HepG2 (cell line): Measurements from ENCODE around the gene GCNT4. TPM values are rescaled to one million over a fixed set of nuclear protein-coding genes. Genes with fewer than 3 reads are reported as not detected.

Experiments used
- ATAC-seq: fragments of 200-7000 bp; cut with Tn5 transposase; 3 replicates; pipeline ENCODE4 v1.9.1; 2020; ENCODE audit warnings: mild to moderate bottlenecking, moderate library complexity
- BruUV-seq: library from RNA; stranded (reverse); fragments of 400-500 nt; replicated peaks from 2 replicates; lab custom pipeline; 2021; lab: Mats Ljungman, UMichigan
- CTCF ChIA-PET: fragments of 300-600 bp; formaldehyde crosslinking; extraction: SDS; loops from one replicate; lab custom pipeline; 2021; ENCODE audit warnings: low total read pairs, inconsistent platforms, low intra/inter-chr PET ratio; lab: Yijun Ruan, JAX
- POLR2A ChIA-PET: fragments of 350-600 bp; sonication (Branson Sonifier 250); formaldehyde crosslinking; loops from one replicate; lab custom pipeline; 2020; ENCODE audit warnings: antibody characterized with exemption, inconsistent platforms; lab: Yijun Ruan, JAX
- DNase-seq: peaks from one replicate; pipeline ENCODE4 v3.0.0-alpha.2; 2015; ENCODE audit warnings: low spot score
- FAIRE-seq: peaks from 3 replicates; lab custom pipeline; 2011; peaks lifted over from hg19 to GRCh38; lab: Jason Lieb, UNC
- H2AFZ ChIP-seq: one replicate; pipeline ENCODE4 v1.6.1; 2011; ENCODE audit warnings: low read length, inconsistent platforms
- H3K27ac ChIP-seq: fragments of 300-600 bp; 3 replicates; pipeline ENCODE4 v1.8.0; 2011; ENCODE audit warnings: mixed run types, mild to moderate bottlenecking, mixed read lengths, low read length, inconsistent platforms; ENCODE audit not compliant: insufficient read depth; ENCODE audit errors: extremely low read length
- H3K27me3 ChIP-seq, 2 experiments: fragments of 200-600 bp in 1 of 2; 2 replicates in 1 of 2; 3 replicates in 1 of 2; pipeline versions ENCODE4 v1.6.0 to v1.8.0; 2011; ENCODE audit warnings: low read length in 2 of 2, mild to moderate bottlenecking in 2 of 2, moderate library complexity in 2 of 2, inconsistent platforms in 1 of 2; ENCODE audit not compliant: insufficient read depth in 2 of 2, control insufficient read depth in 1 of 2
- H3K36me3 ChIP-seq, 2 experiments: fragments of 200-600 bp in 1 of 2; replicated peaks in 1 of 2; 2 replicates in 1 of 2; 3 replicates in 1 of 2; pipeline versions ENCODE4 v1.5.1 to v1.8.0; 2011; ENCODE audit warnings: low read length in 2 of 2, inconsistent platforms in 1 of 2; ENCODE audit not compliant: insufficient read depth in 2 of 2, control insufficient read depth in 1 of 2
- H3K4me1 ChIP-seq: 2 replicates; pipeline ENCODE4 v1.5.1; 2012; ENCODE audit warnings: low read length, inconsistent platforms; ENCODE audit not compliant: insufficient read depth
- H3K4me2 ChIP-seq: 2 replicates; pipeline ENCODE4 v1.6.0; 2011; ENCODE audit warnings: low read depth, low read length, inconsistent platforms
- H3K4me3 ChIP-seq, 3 experiments: fragments of 200-600 bp in 1 of 3; sonication (generic), shearing (Covaris generic) in 1 of 3; replicated peaks in 1 of 3; 2 replicates each; pipeline ENCODE4 v1.5.1; 2011 to 2016; ENCODE audit warnings: low read length in 3 of 3, inconsistent platforms in 2 of 3, low read depth in 2 of 3, mild to moderate bottlenecking in 2 of 3, control low read depth in 1 of 3, mixed read lengths in 1 of 3; ENCODE audit not compliant: insufficient read depth in 1 of 3
- H3K79me2 ChIP-seq: one replicate; pipeline ENCODE4 v1.6.1; 2011; ENCODE audit warnings: low read length, inconsistent platforms; ENCODE audit not compliant: insufficient read depth
- H3K9ac ChIP-seq: 2 replicates; pipeline ENCODE4 v1.6.0; 2011; ENCODE audit warnings: mild to moderate bottlenecking, low read depth, low read length, inconsistent platforms; ENCODE audit not compliant: insufficient read depth
- H3K9me3 ChIP-seq: 2 replicates; pipeline ENCODE4 v1.5.1; 2012; ENCODE audit warnings: mild to moderate bottlenecking, low read length
- H4K20me1 ChIP-seq: 2 replicates; pipeline ENCODE4 v1.6.0; 2011; ENCODE audit warnings: inconsistent platforms, mild to moderate bottlenecking, low read length, moderate library complexity; ENCODE audit not compliant: insufficient read depth
- CEBPG ChIP-seq: IDR thresholded peaks from 2 replicates; pipeline ENCODE4 v1.6.1; 2016
- CHD4 ChIP-seq: fragments of 200-600 bp; sonication (generic); IDR thresholded peaks from 2 replicates; pipeline ENCODE4 v1.7.0; 2017; ENCODE audit warnings: mild to moderate bottlenecking, low read length, borderline replicate concordance
- HNRNPUL1 ChIP-seq: fragments of 200-400 bp; formaldehyde crosslinking; IDR thresholded peaks from 2 replicates; pipeline ENCODE4 v1.6.1; 2017; ENCODE audit warnings: low read depth, mild to moderate bottlenecking, low read length, moderate library complexity
- KDM1A ChIP-seq: IDR thresholded peaks from 2 replicates; pipeline ENCODE4 v1.6.1; 2016; ENCODE audit warnings: missing compliant biosample characterization
- ONECUT2 ChIP-seq: sonication (generic); formaldehyde crosslinking; IDR thresholded peaks from 2 replicates; pipeline ENCODE4 v1.4.0; 2020; ENCODE audit warnings: missing genetic modification reagents
- ZNF296 ChIP-seq: sonication (generic); formaldehyde crosslinking; conservative IDR thresholded peaks from 2 replicates; pipeline ENCODE4 v1.5.0; 2020; ENCODE audit warnings: mild to moderate bottlenecking, missing genetic modification reagents
- ZSCAN31 ChIP-seq: sonication (generic); formaldehyde crosslinking; IDR thresholded peaks from 2 replicates; pipeline ENCODE4 v1.5.0; 2020; ENCODE audit warnings: low read depth, mild to moderate bottlenecking, missing genetic modification reagents
- WGBS: methylation state at CpG from one replicate; pipeline ENCODE4 v1.1.6; 2017; ENCODE audit warnings: low lambda C conversion rate; 5-methylcytosine and 5-hydroxymethylcytosine counted together
- in situ Hi-C: cut with HindIII; loops from 2 replicates; pipeline ENCODE4 v1.10.0; 2017; ENCODE audit warnings: low pct_unique_long_range_greater_than_20kb; ENCODE audit not compliant: extremely low pct_ligation_motif_present
- intact Hi-C: fragments of 100-400 bp; cut with micrococcal nuclease; formaldehyde crosslinking; loops from one replicate; pipeline ENCODE4 v1.10.0; 2022; ENCODE audit not compliant: unreplicated experiment
- polyA plus RNA-seq, 8 experiments: library from polyadenylated mRNA; depleted of rRNA in 3 of 8; stranded (reverse) in 7 of 8; unstranded in 1 of 8; fragments of >200 nt; fragmentation: Illumina TruSeq in 4 of 8; extraction: Trizol in 4 of 8; gene quantifications; 2 replicates each; pipeline versions ENCODE4 v1.2.1 to v1.2.3, GENCODE V29; 2011 to 2016; ENCODE audit warnings: low read depth in 4 of 8, missing spikeins in 1 of 8, mixed read lengths in 1 of 8; ENCODE audit not compliant: insufficient read depth in 1 of 8
- total RNA-seq, 5 experiments: library from RNA; depleted of rRNA; stranded (reverse); fragments of >200 nt; fragmentation: Illumina TruSeq; extraction: Trizol; gene quantifications; 2 replicates each; pipeline ENCODE4 v1.2.3, GENCODE V29; 2016; ENCODE audit warnings: low read depth in 1 of 5
- TF ChIP-seq, protein P1 (sequence below): sonication (generic); formaldehyde crosslinking; IDR thresholded peaks from 2 replicates; pipeline ENCODE4 v1.5.1; 2020; ENCODE audit warnings: mild to moderate bottlenecking, moderate library complexity, missing genetic modification reagents
- TF ChIP-seq, protein P2 (sequence below): sonication (generic); formaldehyde crosslinking; IDR thresholded peaks from 2 replicates; pipeline ENCODE4 v1.4.0; 2020; ENCODE audit warnings: missing genetic modification reagents, borderline replicate concordance
- TF ChIP-seq, protein P3 (sequence below): sonication (generic); formaldehyde crosslinking; conservative IDR thresholded peaks from 2 replicates; pipeline ENCODE4 v1.4.0; 2020; ENCODE audit warnings: missing genetic modification reagents

The GCNT4 gene
- total and polyA plus RNA-seq, 2 of the 13 experiments (the other 11 are each of a cell fraction or from before 2014, with no cell fraction given): 0.22 to 0.38 TPM

DNA sequence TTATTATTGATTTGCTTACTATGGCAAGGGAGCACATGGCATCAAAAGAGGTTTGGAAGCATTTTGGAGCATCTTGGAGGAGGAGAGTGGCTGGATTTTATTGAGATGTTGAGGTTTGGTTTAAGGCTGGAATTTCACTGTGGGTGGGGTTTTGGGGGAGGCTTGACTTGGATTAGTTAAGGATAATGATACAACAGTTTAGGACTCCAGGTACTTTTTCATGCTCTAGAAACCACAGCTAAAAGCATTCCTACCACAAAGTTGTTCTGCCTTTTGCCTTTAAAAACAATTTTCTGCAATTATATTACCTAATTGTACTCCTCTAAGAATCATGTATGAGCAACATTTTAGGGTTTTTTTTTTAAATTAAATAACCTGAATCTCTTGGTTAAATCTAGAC lies 5.0 kb downstream of the GCNT4 start:
- H3K4me3 ChIP-seq: no peak overlapping the region
- no TSS peak for BruUV-seq
- H3K9ac ChIP-seq: no peak overlapping the region
- no peaks in the 10 kb centered on the region for H4K20me1 ChIP-seq
- peaks cover 29% of the 10 kb centered on the region for H3K4me1 ChIP-seq
- no peaks in the 10 kb centered on the region for H3K9me3 ChIP-seq
- ChIA-PET POLR2A (no interaction called here), CTCF (no interaction called here)
- intact Hi-C loops (no loop called here), in situ Hi-C loops (loop anchor here (10.0 kb wide), 1 partner anchor 113 kb away; no protein-coding TSS in a partner anchor)
- ATAC-seq: no peak
- no peaks in the 10 kb centered on the region for H3K79me2 ChIP-seq
- no peak overlapping the region for H2AFZ ChIP-seq
- no peak for FAIRE-seq
- DNase-seq: no peak
- H3K27ac ChIP-seq: no peak overlapping the region
- no peak overlapping the region for H3K4me2 ChIP-seq
- H3K27me3 ChIP-seq: peaks cover 8 to 19% of the 10 kb centered on the region in 2 experiments
- no peaks in the 10 kb centered on the region for H3K36me3 ChIP-seq
- TF ChIP-seq, protein P1, sequence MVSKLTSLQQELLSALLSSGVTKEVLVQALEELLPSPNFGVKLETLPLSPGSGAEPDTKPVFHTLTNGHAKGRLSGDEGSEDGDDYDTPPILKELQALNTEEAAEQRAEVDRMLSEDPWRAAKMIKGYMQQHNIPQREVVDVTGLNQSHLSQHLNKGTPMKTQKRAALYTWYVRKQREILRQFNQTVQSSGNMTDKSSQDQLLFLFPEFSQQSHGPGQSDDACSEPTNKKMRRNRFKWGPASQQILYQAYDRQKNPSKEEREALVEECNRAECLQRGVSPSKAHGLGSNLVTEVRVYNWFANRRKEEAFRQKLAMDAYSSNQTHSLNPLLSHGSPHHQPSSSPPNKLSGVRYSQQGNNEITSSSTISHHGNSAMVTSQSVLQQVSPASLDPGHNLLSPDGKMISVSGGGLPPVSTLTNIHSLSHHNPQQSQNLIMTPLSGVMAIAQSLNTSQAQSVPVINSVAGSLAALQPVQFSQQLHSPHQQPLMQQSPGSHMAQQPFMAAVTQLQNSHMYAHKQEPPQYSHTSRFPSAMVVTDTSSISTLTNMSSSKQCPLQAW: no peak

DNA sequence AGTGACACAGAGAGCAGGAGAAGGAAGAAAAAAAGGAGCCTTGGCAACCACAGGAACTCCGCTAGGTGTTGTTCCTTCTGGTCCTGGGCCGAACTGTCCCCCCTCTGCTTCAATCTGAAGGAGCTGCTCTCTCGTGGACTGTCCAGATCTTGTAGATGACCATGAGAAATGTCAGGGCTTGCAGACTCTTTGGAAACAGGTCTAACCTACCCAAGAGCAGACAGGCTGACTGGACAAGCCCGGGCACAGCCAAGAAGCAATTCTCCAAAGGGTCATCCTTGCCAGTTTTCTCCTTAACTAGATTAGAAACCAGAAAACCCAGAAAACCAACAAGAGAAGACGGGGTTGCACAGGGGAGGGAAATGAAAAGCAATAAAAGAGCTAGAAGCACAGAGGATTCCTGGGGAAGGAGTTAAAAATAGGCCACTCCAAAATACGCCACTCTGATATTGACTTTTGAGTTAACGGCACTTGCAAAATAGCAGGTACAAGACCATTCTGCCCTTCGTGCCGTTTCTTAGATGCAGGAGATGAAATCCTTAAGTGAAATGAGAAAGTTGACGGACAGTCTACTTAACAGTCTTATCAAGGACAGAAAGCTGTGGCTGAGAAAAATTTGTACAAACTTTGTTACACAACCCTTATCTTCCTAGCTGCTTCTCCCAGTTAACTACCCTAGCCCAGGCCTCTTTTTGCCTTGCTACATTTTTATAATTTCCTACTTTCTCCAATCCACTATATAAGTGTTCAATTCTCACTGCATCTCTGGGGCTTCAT lies 5.8 kb downstream of the GCNT4 start:
- peaks cover 6 to 11% of the 10 kb centered on the region in 2 experiments; a peak in 4 of 5 replicates for H3K27me3 ChIP-seq
- H3K4me2 ChIP-seq: no peak overlapping the region
- no peaks in the 10 kb centered on the region for H3K9me3 ChIP-seq
- no peak overlapping the region for H2AFZ ChIP-seq
- in situ Hi-C loops (loop anchor here (10.0 kb wide), 1 partner anchor 112 kb away; no protein-coding TSS in a partner anchor), intact Hi-C loops (no loop called here)
- DNase-seq (no peak), FAIRE-seq (no peak), ATAC-seq (no peak)
- CTCF ChIA-PET: no interaction called here
- H3K27ac ChIP-seq: no peak overlapping the region
- BruUV-seq: no TSS peak
- H4K20me1 ChIP-seq: no peaks in the 10 kb centered on the region
- H3K4me3 ChIP-seq: no peak overlapping the region
- H3K4me1 ChIP-seq: peaks cover 21% of the 10 kb centered on the region
- WGBS: 48% methylated on average over 10 of the region's 10 CpGs
- no peaks in the 10 kb centered on the region for H3K79me2 ChIP-seq
- no peaks in the 10 kb centered on the region for H3K36me3 ChIP-seq
- POLR2A ChIA-PET: no interaction called here
- no peak overlapping the region for H3K9ac ChIP-seq
- no peak for TF ChIP-seq KDM1A (CRISPR knock-in tag)
- TF ChIP-seq, protein P2, sequence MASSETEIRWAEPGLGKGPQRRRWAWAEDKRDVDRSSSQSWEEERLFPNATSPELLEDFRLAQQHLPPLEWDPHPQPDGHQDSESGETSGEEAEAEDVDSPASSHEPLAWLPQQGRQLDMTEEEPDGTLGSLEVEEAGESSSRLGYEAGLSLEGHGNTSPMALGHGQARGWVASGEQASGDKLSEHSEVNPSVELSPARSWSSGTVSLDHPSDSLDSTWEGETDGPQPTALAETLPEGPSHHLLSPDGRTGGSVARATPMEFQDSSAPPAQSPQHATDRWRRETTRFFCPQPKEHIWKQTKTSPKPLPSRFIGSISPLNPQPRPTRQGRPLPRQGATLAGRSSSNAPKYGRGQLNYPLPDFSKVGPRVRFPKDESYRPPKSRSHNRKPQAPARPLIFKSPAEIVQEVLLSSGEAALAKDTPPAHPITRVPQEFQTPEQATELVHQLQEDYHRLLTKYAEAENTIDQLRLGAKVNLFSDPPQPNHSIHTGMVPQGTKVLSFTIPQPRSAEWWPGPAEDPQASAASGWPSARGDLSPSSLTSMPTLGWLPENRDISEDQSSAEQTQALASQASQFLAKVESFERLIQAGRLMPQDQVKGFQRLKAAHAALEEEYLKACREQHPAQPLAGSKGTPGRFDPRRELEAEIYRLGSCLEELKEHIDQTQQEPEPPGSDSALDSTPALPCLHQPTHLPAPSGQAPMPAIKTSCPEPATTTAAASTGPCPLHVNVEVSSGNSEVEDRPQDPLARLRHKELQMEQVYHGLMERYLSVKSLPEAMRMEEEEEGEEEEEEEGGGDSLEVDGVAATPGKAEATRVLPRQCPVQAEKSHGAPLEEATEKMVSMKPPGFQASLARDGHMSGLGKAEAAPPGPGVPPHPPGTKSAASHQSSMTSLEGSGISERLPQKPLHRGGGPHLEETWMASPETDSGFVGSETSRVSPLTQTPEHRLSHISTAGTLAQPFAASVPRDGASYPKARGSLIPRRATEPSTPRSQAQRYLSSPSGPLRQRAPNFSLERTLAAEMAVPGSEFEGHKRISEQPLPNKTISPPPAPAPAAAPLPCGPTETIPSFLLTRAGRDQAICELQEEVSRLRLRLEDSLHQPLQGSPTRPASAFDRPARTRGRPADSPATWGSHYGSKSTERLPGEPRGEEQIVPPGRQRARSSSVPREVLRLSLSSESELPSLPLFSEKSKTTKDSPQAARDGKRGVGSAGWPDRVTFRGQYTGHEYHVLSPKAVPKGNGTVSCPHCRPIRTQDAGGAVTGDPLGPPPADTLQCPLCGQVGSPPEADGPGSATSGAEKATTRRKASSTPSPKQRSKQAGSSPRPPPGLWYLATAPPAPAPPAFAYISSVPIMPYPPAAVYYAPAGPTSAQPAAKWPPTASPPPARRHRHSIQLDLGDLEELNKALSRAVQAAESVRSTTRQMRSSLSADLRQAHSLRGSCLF (CRISPR knock-in tag): no peak
- TF ChIP-seq, protein P3, sequence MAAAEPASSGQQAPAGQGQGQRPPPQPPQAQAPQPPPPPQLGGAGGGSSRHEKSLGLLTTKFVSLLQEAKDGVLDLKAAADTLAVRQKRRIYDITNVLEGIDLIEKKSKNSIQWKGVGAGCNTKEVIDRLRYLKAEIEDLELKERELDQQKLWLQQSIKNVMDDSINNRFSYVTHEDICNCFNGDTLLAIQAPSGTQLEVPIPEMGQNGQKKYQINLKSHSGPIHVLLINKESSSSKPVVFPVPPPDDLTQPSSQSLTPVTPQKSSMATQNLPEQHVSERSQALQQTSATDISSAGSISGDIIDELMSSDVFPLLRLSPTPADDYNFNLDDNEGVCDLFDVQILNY (CRISPR knock-in tag): no peak
- no peak for TF ChIP-seq HNRNPUL1
- TF ChIP-seq ZNF296 (CRISPR knock-in tag): no peak
- no peak for TF ChIP-seq ONECUT2 (CRISPR knock-in tag)
- no peak for TF ChIP-seq CEBPG (CRISPR knock-in tag)
- TF ChIP-seq ZSCAN31: no peak
- no peak for TF ChIP-seq CHD4
